ENCODE results near the gene ERAS.
"Not testable (repeated sequence)": the region's sequence is repeated elsewhere in the genome, so short reads cannot be mapped to it uniquely, and the experiment has no call there.

ERAS gene

GRCh38 chrX:48794911-48795515 is 31.3 kb upstream of the ERAS start:
- no peak for DNase-seq (ENCODE audit: low read depth, low spot score)

DNA sequence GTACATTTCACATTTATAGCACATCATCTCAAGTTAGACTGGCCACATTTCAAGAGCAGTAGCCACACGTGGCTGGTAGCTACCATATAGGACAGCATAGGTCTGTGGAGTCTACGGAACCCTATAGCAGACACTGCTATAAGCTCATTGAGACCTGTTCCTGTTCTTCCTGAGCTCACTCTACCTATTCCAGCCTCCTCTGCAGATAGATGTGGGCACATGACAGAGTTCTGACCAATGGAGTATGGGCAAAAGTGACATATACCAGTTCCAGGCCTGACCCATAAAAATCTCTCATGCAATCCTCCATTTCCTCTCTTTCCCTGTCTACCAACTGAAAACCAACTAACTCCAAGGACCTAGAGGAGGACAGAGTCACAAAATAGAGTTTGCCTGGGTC is 28.0 kb upstream of the ERAS start:
- DNase-seq (ENCODE audit: low read depth, low spot score) = no peak

GRCh38 chrX:48800574-48801279 is 25.6 kb upstream of the ERAS start:
- no peak for DNase-seq (ENCODE audit: low read depth, low spot score)

DNA sequence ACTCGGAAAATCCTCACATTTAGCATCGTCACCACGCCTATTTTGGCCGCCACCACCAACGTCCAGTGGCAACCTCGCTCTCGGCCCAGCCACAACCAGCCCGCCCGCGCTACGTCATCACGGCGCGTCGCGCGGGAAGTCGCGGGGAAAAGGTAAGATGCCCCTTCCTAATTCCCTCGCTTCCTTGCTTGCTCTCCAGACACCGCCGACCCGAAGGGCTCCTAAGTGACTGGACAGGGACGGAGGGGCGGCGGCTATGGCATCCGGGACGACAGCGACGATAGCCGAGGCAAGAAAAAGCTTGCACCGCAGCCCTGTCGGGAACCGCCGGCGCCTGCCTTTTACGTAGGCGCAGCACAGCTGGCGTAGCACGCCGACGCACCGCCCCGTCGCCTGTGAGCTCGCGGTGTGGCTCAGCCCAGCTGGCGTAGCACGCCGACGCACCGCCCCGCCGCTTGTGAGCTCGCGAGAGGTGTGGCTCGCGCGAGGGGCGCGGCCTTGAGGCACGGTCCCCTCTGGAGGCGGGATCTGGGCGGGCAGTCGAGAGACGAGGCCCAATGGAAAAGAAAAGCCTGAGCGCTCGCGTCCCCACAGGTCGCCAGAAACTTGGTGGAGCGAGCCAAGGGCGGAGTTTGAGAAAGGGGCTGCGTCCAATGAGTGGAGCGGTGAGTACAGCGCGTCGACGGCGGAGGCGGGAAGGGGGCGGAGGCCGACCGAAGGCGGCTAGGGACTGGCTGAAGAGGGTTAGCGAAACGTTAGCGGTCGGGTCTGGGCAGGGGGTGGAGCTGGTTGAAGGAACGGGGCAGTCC is 24.8 kb upstream of the ERAS start, which contains the start of gene HDAC6:
TSS of gene HDAC6 (plus strand) at position 788 of the 809 bp plus-strand sequence. CDS start 626 bp downstream, outside the sequence.
- peak; percentile 97 for DNase-seq (ENCODE audit: low read depth, low spot score)

GRCh38 chrX:48802089-48802904 is 24.0 kb upstream of the ERAS start:
- peak; percentile 52 for DNase-seq (ENCODE audit: low read depth, low spot score)

GRCh38 chrX:48802905-48803200 is 23.5 kb upstream of the ERAS start:
- DNase-seq (ENCODE audit: low read depth, low spot score) = no peak

- no peak for DNase-seq (ENCODE audit: low read depth, low spot score)
Observed at GRCh38 chrX:48806081-48806480, 20.2 kb upstream of the ERAS start.

GRCh38 chrX:48813644-48814043 is 12.7 kb upstream of the ERAS start:
- DNase-seq (ENCODE audit: low read depth, low spot score) = no peak

DNA sequence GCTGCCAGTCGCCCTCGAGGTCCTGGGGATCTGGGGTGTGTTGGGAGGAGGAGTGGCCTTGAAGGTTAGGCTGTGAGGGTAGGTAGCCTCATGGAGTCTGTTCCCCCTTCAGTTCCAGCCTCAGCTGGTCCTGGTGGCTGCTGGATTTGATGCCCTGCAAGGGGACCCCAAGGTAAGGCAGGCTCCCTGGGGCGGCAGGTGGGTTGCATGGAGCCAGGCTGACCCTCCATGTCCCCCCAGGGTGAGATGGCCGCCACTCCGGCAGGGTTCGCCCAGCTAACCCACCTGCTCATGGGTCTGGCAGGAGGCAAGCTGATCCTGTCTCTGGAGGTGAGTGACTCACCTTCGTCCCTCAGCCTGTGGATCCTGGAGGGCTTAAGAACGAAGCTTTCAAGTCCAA is 11.6 kb upstream of the ERAS start:
- DNase-seq (ENCODE audit: low read depth, low spot score) = no peak

DNA sequence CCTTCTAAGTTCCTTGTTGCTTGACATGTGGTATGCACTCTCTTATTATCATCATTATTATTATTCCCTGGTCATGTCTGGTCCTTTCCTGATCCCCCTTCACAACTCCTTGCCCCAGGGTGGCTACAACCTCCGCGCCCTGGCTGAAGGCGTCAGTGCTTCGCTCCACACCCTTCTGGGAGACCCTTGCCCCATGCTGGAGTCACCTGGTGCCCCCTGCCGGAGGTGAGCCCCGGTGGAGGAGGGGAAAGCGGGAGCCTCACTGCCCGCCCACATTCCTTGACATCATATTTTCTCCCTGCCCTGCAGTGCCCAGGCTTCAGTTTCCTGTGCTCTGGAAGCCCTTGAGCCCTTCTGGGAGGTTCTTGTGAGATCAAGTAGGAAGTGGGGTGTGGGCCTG is 11.0 kb upstream of the ERAS start:
- no peak for DNase-seq (ENCODE audit: low read depth, low spot score)

- DNase-seq (ENCODE audit: low read depth, low spot score) = no peak
Observed at GRCh38 chrX:48816014-48816810, 10.1 kb upstream of the ERAS start.

- DNase-seq (ENCODE audit: low read depth, low spot score) = no peak
Observed at GRCh38 chrX:48818098-48818497, 8.2 kb upstream of the ERAS start.

- no peak for DNase-seq (ENCODE audit: low read depth, low spot score)
Observed at GRCh38 chrX:48818866-48819265, 7.4 kb upstream of the ERAS start.

GRCh38 chrX:48819394-48819793 is 6.9 kb upstream of the ERAS start:
- DNase-seq (ENCODE audit: low read depth, low spot score) = not testable (repeated sequence)

GRCh38 chrX:48823053-48823452 is 3.3 kb upstream of the ERAS start:
- DNase-seq (ENCODE audit: low read depth, low spot score) = no peak

DNA sequence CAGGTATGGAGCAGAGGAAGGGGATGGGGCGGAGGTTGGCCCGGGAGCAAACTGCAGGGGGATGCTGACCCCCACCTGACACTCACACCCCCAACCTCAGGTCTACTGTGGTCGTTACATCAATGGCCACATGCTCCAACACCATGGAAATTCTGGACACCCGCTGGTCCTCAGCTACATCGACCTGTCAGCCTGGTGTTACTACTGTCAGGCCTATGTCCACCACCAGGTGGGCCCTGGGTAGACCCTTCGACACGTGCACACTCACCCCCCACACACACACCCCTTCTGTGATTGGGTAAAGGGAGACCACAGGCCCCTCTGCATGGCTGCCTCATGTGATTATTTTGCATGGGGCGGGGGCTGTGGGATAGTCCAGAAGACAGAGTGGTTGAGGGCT is 2.2 kb upstream of the ERAS start:
- no peak for DNase-seq (ENCODE audit: low read depth, low spot score)

- no peak for DNase-seq (ENCODE audit: low read depth, low spot score)
Observed at GRCh38 chrX:48826876-48827653, 752 bp downstream of the ERAS start.

DNA sequence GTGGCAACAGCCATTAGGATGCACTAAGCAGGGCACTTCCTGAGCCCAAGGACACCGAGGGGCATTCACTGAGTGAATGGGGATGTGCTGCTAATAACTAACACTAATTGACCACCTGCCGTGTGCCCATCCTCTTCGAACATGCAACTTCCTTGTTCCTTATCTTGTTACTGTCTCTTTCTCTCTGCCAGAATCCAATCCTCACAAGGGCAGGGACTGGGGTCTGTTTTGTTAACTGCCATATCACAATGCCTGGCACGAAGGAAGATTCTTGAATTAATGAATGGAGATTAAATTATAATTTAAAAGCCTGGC is 1.3 kb downstream of the ERAS start:
- no peak for DNase-seq (ENCODE audit: low read depth, low spot score)

DNA sequence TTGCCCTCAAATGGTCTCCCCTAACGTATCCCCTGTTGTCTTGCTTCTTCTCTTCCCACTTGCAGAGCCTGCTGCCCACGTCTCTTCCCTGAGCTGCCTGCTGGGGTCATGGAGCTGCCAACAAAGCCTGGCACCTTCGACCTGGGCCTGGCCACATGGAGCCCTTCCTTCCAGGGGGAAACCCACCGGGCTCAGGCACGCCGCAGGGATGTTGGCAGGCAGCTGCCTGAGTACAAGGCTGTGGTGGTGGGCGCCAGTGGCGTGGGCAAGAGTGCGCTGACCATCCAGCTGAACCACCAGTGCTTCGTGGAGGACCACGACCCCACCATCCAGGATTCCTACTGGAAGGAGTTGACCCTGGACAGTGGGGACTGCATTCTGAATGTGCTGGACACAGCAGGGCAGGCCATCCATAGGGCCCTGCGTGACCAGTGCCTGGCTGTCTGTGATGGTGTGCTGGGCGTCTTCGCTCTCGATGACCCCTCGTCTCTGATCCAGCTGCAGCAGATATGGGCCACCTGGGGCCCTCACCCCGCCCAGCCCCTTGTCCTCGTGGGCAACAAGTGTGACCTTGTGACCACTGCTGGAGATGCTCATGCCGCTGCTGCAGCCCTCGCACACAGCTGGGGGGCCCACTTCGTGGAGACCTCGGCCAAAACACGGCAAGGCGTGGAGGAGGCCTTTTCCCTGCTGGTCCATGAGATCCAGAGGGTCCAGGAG is 2.9 kb downstream of the ERAS start:
- no peak for DNase-seq (ENCODE audit: low read depth, low spot score)
